ENCODE measurements around the gene DAPK2.

Gene DAPK2

DNA sequence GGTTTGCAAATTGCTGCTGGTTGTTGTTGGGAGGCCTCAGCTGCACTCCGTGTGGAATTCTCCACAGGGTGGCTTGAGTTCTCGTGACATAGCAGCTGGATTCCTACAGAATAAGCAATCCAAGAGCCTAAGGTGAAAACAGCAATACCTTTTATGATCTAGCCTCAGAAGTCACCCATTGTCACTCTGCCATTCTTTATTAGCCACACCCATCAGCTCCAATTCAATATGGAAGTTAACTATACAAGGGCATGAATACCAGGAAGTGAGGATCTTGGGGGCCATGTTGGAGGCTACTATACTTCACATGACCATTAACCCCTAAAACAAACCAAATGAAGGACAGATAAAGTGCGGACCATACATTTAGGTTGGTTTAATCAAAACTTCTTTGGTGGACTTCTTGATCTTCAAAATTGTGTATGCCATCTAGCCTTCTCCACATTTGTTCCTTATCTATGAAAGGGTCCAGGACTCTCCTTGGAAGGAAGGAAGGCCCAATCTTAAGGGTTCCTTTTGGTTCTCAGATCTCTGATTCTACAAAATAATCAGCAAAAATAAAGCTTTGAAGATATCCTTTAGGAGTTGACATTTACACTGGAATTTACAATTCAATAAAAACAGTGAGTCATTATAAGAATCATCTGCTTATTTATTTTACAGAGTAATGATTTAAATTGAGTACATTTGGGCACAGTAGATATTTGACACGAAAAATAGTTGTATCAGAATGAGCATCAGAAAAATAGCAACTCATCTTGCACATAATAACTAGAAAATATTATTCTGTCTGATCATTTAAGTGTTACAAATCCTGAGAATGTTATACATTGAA is 25.9 kb upstream of the DAPK2 start:
- Histone ChIP-seq H3K4me3 (ENCODE audit: low read length) (no peak overlapping the region), H3K4me2 (ENCODE audit: low read length) (no peak overlapping the region), H4K5ac (ENCODE audit: low read length) (no peak overlapping the region), H2BK15ac (replicated peaks; ENCODE audit: low read depth) (no peak overlapping the region), H4K8ac (ENCODE audit: low read depth, low read length) (no peak overlapping the region), H3K79me2 (ENCODE audit: control insufficient read depth, insufficient read depth, low read length) (no peaks in the 10 kb centered on the region), H3K4me1 (ENCODE audit: control insufficient read depth, low read depth, low read length) (no peaks in the 10 kb centered on the region), H3K79me1 (ENCODE audit: low read length) (no peaks in the 10 kb centered on the region), H3K27me3 (ENCODE audit: insufficient read depth, low read length, poor library complexity) (no peaks in the 10 kb centered on the region), H3K18ac (ENCODE audit: low read length) (no peak overlapping the region), H3K23ac (ENCODE audit: low read length) (no peak overlapping the region), H2BK120ac (ENCODE audit: low read depth, low read length) (no peak overlapping the region), H3K27ac (ENCODE audit: low read depth, low read length) (no peak overlapping the region), H2AK5ac (ENCODE audit: low read length) (no peak overlapping the region), H3K9ac (ENCODE audit: low read length) (no peak overlapping the region), H3K36me3 (ENCODE audit: control insufficient read depth, insufficient read depth, low read length) (peaks cover 5% of the 10 kb centered on the region), H2BK5ac (ENCODE audit: low read length) (no peak overlapping the region), H3K4ac (ENCODE audit: low read depth, low read length) (no peak overlapping the region), H3K56ac (ENCODE audit: low read length) (no peak overlapping the region)
- DNase-seq = no peak
- WGBS (ENCODE audit: extremely low coverage, insufficient coverage, low lambda C conversion rate) = no CpG with 5 or more reads among the region's 4 CpGs

DNA sequence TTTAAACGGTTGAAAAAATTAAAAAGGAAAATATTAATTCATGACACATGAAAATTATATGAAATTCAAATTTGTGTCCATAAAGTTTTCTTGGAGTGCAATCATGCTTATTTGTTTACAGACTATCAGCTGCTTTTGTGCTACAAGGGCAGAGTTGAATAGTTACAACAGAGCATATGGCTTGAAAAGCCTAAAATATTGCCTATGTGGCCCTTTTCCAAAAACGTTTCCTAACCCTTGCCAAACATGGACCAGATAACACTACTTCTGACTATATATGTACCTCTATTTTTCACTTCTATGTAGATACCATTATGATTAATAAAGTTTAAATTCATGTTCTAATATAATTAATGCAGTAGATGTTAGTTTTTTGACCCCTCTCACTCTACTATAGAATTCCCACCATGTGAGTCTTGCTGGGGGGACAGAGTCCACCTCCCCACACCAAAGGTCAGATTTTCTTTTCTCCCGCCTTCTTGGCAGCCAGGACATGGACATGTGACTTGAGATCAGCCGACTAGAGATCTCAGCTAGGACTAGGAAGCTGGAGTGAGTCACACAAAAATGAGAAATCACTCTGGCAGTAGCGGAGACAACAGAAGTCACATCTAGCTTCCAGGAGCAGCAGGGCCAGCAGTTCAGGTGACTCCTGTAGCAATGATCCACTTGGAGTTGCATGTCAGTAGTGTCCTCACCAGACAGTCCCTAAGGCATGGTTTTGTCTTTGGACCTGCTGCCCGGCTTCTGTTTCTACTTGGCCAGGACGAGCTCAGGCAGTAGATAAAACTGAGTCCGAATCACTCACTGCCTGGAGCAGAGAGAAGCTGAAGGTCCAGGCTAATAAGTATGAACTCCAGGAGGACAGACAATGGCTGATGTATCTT is 24.9 kb upstream of the DAPK2 start:
- H2BK120ac ChIP-seq (ENCODE audit: low read depth, low read length) = no peak overlapping the region
- H4K8ac ChIP-seq (ENCODE audit: low read depth, low read length) = peak overlapping the region; percentile 7
- no peaks in the 10 kb centered on the region for H3K27me3 ChIP-seq (ENCODE audit: insufficient read depth, low read length, poor library complexity)
- H2BK15ac ChIP-seq (replicated peaks; ENCODE audit: low read depth) = no peak overlapping the region
- no peak for DNase-seq
- no peaks in the 10 kb centered on the region for H3K79me2 ChIP-seq (ENCODE audit: control insufficient read depth, insufficient read depth, low read length)
- H3K36me3 ChIP-seq (ENCODE audit: control insufficient read depth, insufficient read depth, low read length) = peaks cover 5% of the 10 kb centered on the region
- no peak overlapping the region for H3K9ac ChIP-seq (ENCODE audit: low read length)
- 100% methylated on average over 1 of the region's 8 CpGs for WGBS (ENCODE audit: extremely low coverage, insufficient coverage, low lambda C conversion rate)
- no peak overlapping the region for H3K4me3 ChIP-seq (ENCODE audit: low read length)
- no peaks in the 10 kb centered on the region for H3K4me1 ChIP-seq (ENCODE audit: control insufficient read depth, low read depth, low read length)
- no peak overlapping the region for H3K4ac ChIP-seq (ENCODE audit: low read depth, low read length)
- no peak overlapping the region for H3K56ac ChIP-seq (ENCODE audit: low read length)
- H3K18ac ChIP-seq (ENCODE audit: low read length) = no peak overlapping the region
- no peak overlapping the region for H2BK5ac ChIP-seq (ENCODE audit: low read length)
- no peak overlapping the region for H4K5ac ChIP-seq (ENCODE audit: low read length)
- no peaks in the 10 kb centered on the region for H3K79me1 ChIP-seq (ENCODE audit: low read length)
- no peak overlapping the region for H3K23ac ChIP-seq (ENCODE audit: low read length)
- no peak overlapping the region for H3K4me2 ChIP-seq (ENCODE audit: low read length)
- no peak overlapping the region for H3K27ac ChIP-seq (ENCODE audit: low read depth, low read length)
- H2AK5ac ChIP-seq (ENCODE audit: low read length) = no peak overlapping the region

DNA sequence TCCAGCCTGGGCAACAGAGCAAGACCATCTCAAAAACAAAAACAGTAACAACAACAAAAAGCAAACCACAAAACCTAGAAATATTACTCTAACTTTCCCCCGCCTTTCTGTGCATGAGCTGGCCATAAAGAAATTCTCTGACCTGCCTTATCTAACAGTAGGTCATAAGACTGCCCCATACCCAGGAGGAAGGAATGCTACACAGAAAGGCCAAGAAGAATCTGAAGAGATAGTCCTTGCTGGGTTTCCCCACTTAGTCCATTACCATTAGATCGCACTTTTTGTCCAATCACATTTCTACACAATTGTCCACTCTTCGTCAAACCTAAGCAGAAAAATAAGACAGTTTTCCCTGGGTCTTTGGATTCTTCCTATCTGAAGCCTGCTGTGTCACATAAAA is 23.8 kb upstream of the DAPK2 start:
- H4K8ac ChIP-seq (ENCODE audit: low read depth, low read length) = no peak overlapping the region
- no peak for DNase-seq
- WGBS (ENCODE audit: extremely low coverage, insufficient coverage, low lambda C conversion rate) = no CpG with 5 or more reads among the region's 3 CpGs
- H3K79me2 ChIP-seq (ENCODE audit: control insufficient read depth, insufficient read depth, low read length) = no peaks in the 10 kb centered on the region
- H2BK5ac ChIP-seq (ENCODE audit: low read length) = no peak overlapping the region
- H2AK5ac ChIP-seq (ENCODE audit: low read length) = no peak overlapping the region
- no peaks in the 10 kb centered on the region for H3K79me1 ChIP-seq (ENCODE audit: low read length)
- H3K27me3 ChIP-seq (ENCODE audit: insufficient read depth, low read length, poor library complexity) = no peaks in the 10 kb centered on the region
- no peak overlapping the region for H3K27ac ChIP-seq (ENCODE audit: low read depth, low read length)
- no peak overlapping the region for H2BK15ac ChIP-seq (replicated peaks; ENCODE audit: low read depth)
- H3K36me3 ChIP-seq (ENCODE audit: control insufficient read depth, insufficient read depth, low read length) = peaks cover 5% of the 10 kb centered on the region
- H3K4me2 ChIP-seq (ENCODE audit: low read length) = no peak overlapping the region
- no peak overlapping the region for H3K4ac ChIP-seq (ENCODE audit: low read depth, low read length)
- H3K23ac ChIP-seq (ENCODE audit: low read length) = no peak overlapping the region
- H3K4me3 ChIP-seq (ENCODE audit: low read length) = no peak overlapping the region
- H3K56ac ChIP-seq (ENCODE audit: low read length) = no peak overlapping the region
- no peak overlapping the region for H3K18ac ChIP-seq (ENCODE audit: low read length)
- no peaks in the 10 kb centered on the region for H3K4me1 ChIP-seq (ENCODE audit: control insufficient read depth, low read depth, low read length)
- H2BK120ac ChIP-seq (ENCODE audit: low read depth, low read length) = no peak overlapping the region
- no peak overlapping the region for H3K9ac ChIP-seq (ENCODE audit: low read length)
- no peak overlapping the region for H4K5ac ChIP-seq (ENCODE audit: low read length)

DNA sequence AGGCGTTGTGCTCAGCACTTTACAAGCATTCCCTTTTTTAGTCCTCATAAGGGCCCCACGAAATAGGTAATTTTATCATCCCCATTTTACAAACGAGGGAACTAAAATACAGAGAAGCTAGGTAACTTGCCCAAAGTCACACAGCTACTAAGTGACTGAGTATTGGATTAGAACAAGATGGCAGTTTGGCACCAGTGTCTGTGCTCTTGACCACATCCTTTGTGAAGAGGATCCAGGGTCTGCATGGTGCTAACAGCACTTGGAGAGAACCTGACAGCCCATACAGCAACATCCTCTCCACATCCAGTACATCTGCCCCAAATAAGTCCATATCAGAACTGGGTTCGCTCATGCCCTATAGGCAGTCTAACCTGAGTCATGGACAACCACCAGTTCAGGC is 21.8 kb upstream of the DAPK2 start:
- Histone ChIP-seq H4K5ac (ENCODE audit: low read length) (no peak overlapping the region), H3K4me1 (ENCODE audit: control insufficient read depth, low read depth, low read length) (no peaks in the 10 kb centered on the region), H3K4me2 (ENCODE audit: low read length) (no peak overlapping the region), H3K18ac (ENCODE audit: low read length) (no peak overlapping the region), H3K9ac (ENCODE audit: low read length) (no peak overlapping the region), H3K79me2 (ENCODE audit: control insufficient read depth, insufficient read depth, low read length) (no peaks in the 10 kb centered on the region), H2BK120ac (ENCODE audit: low read depth, low read length) (no peak overlapping the region), H2BK15ac (replicated peaks; ENCODE audit: low read depth) (no peak overlapping the region), H2BK5ac (ENCODE audit: low read length) (no peak overlapping the region), H3K23ac (ENCODE audit: low read length) (no peak overlapping the region), H3K4ac (ENCODE audit: low read depth, low read length) (no peak overlapping the region), H3K27ac (ENCODE audit: low read depth, low read length) (no peak overlapping the region), H4K8ac (ENCODE audit: low read depth, low read length) (no peak overlapping the region), H3K56ac (ENCODE audit: low read length) (no peak overlapping the region), H3K27me3 (ENCODE audit: insufficient read depth, low read length, poor library complexity) (no peaks in the 10 kb centered on the region), H3K4me3 (ENCODE audit: low read length) (no peak overlapping the region), H3K36me3 (ENCODE audit: control insufficient read depth, insufficient read depth, low read length) (peaks cover 5% of the 10 kb centered on the region), H2AK5ac (ENCODE audit: low read length) (no peak overlapping the region), H3K79me1 (ENCODE audit: low read length) (no peaks in the 10 kb centered on the region)
- no peak for DNase-seq
- WGBS (ENCODE audit: extremely low coverage, insufficient coverage, low lambda C conversion rate) = no CpG with 5 or more reads among the region's 4 CpGs

DNA sequence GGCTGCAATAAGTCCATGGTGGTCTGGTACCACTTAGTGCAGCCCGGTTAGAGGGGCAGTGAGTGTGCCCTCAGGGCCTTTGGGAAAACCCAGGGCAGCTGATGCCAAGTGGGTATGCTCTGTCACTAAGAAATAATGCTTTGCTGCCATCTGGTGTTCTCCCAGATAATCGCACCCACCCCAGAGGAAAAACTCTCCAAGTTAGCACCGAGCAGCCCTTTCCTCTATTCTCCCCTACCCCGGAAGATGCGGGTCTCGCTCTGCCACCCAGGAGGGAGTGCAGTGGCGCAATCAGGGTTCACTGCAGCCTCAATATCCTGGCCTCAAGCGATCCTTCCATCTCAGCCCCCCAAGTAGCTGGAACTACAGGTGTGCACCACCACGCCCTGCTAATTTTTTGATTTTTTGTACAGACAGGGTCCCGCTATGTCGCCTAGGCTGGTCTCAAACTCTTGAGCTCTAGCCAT is 21.3 kb upstream of the DAPK2 start:
- Histone ChIP-seq H2BK120ac (ENCODE audit: low read depth, low read length) (no peak overlapping the region), H4K8ac (ENCODE audit: low read depth, low read length) (no peak overlapping the region), H2BK15ac (replicated peaks; ENCODE audit: low read depth) (no peak overlapping the region), H3K27ac (ENCODE audit: low read depth, low read length) (no peak overlapping the region), H3K9ac (ENCODE audit: low read length) (no peak overlapping the region), H3K23ac (ENCODE audit: low read length) (no peak overlapping the region), H3K79me2 (ENCODE audit: control insufficient read depth, insufficient read depth, low read length) (no peaks in the 10 kb centered on the region), H3K36me3 (ENCODE audit: control insufficient read depth, insufficient read depth, low read length) (peaks cover 5% of the 10 kb centered on the region), H2BK5ac (ENCODE audit: low read length) (no peak overlapping the region), H3K18ac (ENCODE audit: low read length) (no peak overlapping the region), H3K27me3 (ENCODE audit: insufficient read depth, low read length, poor library complexity) (no peaks in the 10 kb centered on the region), H3K4me1 (ENCODE audit: control insufficient read depth, low read depth, low read length) (no peaks in the 10 kb centered on the region), H3K4me2 (ENCODE audit: low read length) (no peak overlapping the region), H3K4me3 (ENCODE audit: low read length) (no peak overlapping the region), H4K5ac (ENCODE audit: low read length) (no peak overlapping the region), H3K4ac (ENCODE audit: low read depth, low read length) (no peak overlapping the region), H3K56ac (ENCODE audit: low read length) (peak overlapping the region; percentile 26), H2AK5ac (ENCODE audit: low read length) (no peak overlapping the region), H3K79me1 (ENCODE audit: low read length) (no peaks in the 10 kb centered on the region)
- peak; percentile 75 for DNase-seq
- WGBS (ENCODE audit: extremely low coverage, insufficient coverage, low lambda C conversion rate) = no CpG with 5 or more reads among the region's 11 CpGs
